Myocyte (in vitro differentiated cells): ENCODE measurements around the gene SEPTIN3. TPM values are rescaled to one million over a fixed set of nuclear protein-coding genes. Genes with fewer than 3 reads are reported as not detected.
A peak's percentile ranks its signal among the peaks of the same experiment; 100 is the strongest.

Source experiments
- DNase-seq: peaks from one replicate; pipeline ENCODE4 v3.0.0-alpha.2; 2012; ENCODE audit warnings: low read depth
- total RNA-seq: library from RNA; depleted of rRNA; stranded (reverse); fragments of >200 nt; gene quantifications from 2 replicates; pipeline ENCODE4 v1.2.3, GENCODE V29; 2014

The SEPTIN3 gene
- total RNA-seq, 1 donor from 2014 or later = not detected

- no peak for DNase-seq
Observed at GRCh38 chr22:41975299-41976069, 6.2 kb downstream of the SEPTIN3 start.

DNA sequence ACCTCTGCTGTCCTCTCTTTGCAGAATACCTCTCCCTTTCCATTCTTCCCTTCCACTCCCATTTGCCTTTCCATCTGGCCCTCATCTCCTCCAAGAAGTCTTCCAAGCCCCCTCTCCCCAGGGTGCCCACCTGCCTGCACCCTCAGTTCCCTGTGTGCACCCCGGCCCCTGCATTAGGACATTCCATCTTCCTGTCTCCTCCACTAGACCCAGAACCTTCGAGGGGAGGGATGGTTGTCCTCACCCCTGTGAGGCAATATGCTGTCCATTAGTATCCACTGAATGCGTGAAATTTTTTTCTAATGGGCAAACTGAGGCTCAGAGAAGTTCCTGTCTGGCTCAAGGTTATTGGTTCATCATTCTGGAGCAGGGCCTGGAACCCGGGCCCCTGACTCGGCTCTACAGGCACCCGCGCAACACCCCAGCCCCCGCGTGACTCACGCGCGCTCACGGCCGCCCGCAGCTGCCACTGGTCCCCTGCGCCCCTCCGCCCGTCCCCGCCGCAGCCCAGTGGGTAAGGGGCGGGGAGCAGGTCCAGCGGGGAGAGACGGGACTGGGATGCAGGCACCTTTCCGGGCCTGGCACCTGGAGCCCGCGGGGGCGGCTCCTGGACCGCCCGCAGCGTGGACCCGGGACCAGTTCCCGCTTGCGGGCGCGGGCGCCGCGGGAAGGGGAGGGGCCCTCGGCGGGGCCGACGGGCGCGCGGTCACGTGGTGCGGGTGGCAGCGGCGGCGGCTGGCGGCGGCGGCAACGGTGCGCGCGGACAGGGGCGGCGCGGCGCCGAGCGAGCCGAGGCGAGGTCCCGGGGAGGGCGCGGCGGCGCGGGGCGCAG is 7.0 kb downstream of the SEPTIN3 start:
- no peak for DNase-seq

DNA sequence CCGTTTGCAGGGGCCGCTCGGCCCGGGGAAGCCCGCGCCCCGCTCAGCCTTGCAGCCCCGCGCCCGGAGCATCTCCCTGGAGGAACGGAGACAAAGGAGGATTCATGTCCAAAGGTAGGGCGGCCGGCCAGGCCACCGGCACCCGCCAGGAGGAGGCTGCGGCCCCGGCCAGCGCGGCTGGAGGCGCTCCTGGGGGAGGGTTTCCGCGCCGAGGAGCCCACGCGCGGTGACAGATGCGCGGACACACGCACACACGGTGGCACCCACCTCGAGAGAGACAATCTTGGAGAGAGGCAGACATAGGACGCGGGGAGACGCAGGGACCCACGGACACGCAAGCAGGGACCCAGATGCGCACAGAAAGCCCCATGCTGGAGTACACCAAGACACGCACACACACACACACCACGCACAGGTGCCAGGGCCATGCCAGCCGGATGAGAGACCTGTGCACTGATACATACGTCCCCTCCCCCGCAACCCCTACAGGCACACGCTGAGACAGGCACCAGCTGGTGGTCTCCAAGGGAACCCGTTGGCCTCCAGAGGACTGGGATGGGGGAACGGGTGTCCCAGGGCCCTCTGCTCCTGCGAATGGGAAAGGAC is 7.8 kb downstream of the SEPTIN3 start:
- no peak for DNase-seq

DNA sequence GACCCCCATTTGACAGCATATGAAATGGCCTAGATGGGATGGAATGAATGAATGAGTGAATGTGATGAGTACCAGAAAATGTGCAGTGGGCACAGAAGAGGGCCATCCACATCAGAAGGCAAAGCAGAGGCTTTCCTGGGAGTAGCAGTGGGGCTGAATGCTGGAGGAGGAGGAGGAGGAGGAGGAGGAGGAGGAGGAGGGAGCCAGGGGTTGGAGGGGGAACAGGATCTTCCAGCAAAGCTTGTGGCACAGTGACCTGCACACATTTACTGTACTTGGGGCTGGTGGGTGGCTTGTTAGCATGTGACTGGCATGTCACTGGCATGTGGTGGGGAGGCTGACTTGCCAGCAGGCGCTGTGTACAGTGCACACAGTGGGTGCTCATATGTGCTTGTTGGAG is 9.5 kb downstream of the SEPTIN3 start:
- no peak for DNase-seq

DNA sequence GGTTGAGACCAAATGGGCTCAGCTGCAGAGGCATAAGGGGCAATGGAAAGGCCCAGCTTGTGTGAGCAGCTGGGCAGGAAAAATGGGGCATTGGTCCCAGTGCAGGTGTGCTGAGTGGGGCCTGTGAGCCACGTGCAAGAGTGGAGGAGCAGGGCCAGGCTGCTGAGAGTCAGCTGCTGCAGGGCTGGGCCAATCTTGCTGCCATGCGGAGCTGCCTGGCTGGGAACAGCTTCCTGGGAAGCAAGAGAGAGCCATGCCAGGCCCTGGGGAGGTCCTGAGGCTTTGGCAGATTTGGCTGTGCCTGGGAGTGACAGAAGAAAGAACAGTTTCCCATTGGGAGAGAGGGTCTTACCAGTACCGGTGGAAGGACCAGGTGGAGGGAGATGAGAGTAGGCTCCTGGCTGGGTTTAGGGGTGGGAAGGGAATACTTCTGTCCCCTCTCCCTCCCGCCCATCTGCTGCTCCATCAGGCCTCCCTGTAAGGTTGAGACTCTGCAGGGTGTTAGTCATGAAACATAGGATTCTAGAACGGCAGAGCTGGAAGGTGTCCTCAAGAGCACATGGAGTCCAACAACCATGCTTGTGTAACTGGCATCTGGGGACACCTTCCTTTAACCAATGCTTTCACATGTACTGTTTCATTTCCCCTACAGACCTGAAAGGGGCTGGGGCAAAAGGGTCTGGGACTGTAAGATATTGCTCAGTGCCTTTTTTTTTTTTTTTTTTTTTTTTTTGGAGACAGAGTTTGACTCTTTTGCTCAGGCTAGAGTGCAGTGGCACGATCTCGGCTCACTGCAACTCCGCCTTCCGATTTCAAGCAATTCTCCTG is 10.4 kb downstream of the SEPTIN3 start:
- DNase-seq = no peak

DNA sequence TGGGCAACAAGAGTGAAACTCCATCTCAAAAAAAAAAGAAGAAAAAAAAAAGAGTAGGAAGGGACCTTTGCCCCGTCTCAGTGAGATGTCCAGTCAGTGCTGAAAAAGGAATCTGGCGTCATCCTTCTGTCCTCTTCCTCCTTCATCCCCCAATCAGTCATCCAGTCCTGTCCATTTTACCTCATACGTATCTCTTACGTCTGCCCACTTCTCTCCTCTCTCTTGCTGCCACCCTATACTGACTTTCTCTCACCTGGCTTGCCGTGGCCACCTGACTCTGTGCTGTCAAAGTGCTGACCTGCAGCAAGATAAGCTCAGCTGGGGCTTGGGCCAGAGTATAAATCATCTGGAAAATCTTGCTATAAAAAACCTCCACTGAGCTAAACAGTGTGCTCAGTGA is 13.6 kb downstream of the SEPTIN3 start:
- DNase-seq = no peak

- DNase-seq = no peak
Observed at GRCh38 chr22:41983513-41984405, 14.5 kb downstream of the SEPTIN3 start.

DNA sequence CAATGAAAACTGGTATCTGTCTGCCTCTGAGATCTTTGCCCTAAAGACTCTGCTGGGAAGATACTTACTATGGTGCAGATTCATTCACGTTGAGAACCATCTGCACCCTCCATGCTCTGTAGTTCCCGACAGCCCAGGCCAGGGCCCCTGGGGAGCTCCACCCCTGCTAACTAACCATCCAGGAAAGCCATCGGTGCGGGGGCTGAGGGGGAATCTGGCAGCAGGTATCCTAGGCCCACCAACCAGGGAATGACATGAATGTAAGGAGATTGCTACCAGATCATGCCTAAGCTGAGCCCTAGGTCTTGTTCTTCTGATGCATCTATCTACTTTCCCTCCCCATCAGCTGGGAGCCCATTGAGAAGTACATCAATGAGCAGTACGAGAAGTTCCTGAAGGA is 18.0 kb downstream of the SEPTIN3 start:
- no peak for DNase-seq

DNA sequence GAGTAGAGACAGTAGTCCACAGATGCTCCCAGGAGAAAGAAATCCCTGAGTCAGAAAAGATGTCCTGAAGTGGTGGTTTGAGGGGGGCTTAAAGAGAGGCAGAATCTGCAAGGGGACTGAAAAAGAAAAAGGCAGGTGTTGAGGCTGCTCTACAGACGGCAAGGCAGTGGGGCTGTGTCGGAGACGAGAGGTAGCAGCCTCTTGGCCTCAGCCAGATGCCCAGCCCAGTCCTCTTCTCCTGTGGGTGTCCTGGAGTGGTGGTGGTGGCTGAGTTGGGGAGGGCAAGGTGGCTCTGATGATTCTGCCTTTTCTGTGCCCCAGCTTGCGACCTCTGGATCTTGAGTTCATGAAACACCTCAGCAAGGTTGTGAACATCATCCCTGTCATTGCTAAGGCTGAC is 20.0 kb downstream of the SEPTIN3 start:
- no peak for DNase-seq

GRCh38 chr22:41991111-41991510 is 21.9 kb downstream of the SEPTIN3 start:
- no peak for DNase-seq

GRCh38 chr22:41992496-41992895 is 23.3 kb downstream of the SEPTIN3 start:
- no peak for DNase-seq

DNA sequence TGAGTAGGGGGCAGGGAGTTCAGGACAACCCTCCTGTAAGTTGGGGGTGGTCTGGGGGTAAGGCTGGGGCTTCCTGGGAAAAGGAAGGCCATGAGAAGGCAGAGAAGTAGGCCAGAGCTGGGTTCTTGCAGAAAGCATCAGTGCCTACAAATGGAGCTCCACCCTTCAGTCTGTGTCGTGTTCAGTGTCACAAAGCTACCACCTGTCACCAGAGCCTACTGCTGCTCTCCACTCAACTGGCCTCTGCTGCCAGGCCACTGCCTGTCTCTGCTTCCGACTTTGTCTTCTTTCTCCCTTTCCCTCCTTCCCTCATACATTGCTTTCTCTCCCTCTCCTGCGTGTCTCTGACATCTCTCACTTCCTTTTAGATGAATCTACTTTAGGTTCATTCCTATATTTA is 26.0 kb downstream of the SEPTIN3 start:
- DNase-seq = peak; percentile 21

- DNase-seq = no peak
Observed at GRCh38 chr22:41996826-41997225, 27.6 kb downstream of the SEPTIN3 start.

DNA sequence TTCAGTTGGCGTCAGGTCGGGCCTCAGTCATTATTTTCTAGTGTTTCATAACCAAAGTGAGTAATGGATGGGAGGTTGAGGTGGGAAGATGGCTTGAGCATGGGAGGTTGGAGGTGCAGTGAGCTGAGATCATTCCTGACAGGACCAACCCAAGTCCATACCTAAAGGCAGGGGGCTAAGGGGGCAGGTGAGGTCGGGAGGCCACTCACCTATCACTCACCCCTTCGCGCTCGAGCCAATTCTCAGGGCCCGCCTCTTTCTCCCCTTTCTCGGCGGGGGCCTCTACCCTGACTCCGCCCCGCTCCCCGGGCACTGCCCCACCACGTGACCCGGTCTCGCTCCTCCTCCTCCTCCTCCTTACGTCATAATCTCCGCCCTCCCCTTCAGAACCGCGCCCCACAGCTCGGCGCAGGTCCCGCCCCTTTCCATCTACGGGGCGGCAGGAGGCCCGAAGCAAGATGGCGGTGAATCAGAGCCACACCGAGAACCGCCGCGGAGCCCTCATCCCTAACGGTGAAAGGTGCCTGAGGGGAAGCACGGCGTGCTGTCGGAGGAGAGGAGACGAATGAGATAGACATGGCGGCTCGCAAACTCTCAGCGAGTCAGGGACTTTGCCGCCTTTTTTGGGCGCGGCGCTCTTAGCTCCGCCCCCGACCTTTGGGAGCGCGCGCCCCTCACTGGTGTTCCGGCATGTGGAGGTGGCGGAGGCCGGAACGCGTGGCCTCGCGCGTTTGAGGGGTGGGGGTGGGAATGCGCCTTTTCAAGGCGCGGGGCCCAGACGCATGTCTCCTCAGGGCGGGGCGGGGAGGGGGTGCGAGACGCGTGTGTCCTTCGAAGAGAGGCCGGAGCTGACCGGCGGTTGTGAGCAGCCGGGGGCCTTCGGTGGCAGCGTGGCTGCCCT is 29.4 kb downstream of the SEPTIN3 start, which contains the start of gene WBP2NL:
WBP2NL (plus strand) TSS at position 428 of the 901 bp plus-strand sequence; CDS start at position 459, 31 bp downstream.
- DNase-seq = no peak

GRCh38 chr22:42000466-42000865 is 31.2 kb downstream of the SEPTIN3 start:
- DNase-seq = no peak

- DNase-seq = no peak
Observed at GRCh38 chr22:42001121-42001520, 31.9 kb downstream of the SEPTIN3 start.

DNA sequence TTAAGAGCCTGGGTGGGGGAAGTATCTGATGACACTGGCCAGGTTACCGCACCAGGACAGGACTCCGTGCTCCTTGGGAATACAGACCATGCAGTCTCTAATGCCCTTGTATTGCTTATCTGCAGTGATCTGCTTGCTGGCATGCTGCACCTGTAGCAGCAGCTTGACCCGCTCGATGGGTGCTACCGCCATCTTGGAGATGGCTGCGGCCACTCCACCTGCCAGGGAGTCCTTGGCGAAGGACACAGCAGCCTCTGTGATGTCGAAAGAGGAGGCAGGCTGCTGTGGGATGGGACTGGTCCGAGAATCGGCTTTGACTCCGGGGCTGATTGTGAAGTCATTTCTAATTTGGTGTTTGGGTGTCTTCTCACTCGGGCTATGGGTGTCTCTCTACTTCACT is 32.5 kb downstream of the SEPTIN3 start:
- DNase-seq = no peak

DNA sequence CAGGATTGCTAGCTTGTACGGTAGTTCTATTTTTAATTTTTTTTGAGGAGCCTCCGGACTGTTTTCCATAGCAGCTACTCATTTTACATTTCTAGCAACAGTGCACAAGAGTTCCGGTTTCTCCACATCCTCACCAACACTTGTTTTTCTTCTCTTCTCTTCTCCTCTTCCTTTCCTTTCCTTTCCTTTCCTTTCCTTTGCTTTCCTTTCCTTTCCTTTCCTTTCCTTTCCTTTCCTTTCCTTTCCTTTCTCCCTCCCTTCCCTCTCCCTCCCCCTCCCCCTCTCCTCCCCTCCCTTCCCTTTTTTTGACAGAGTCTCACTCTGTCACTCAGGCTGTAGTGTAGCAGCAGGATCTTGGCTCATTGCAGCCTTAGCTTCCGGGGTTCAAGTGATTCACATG is 38.7 kb downstream of the SEPTIN3 start:
- DNase-seq = no peak

GRCh38 chr22:42010778-42011177 is 41.5 kb downstream of the SEPTIN3 start:
- DNase-seq = no peak
